Liver (tissue), 9 donors: ENCODE data around the gene MAP3K13. TPM values are rescaled to one million over a fixed set of nuclear protein-coding genes. Genes with fewer than 3 reads are reported as not detected.

ENCODE experiments used
- DNase-seq: peaks from one replicate; pipeline ENCODE4 v3.0.0-alpha.2; 2017; ENCODE audit warnings: low spot score
- H3K27ac ChIP-seq, 2 donors: one replicate each; pipeline ENCODE4 v1.7.0; 2013; ENCODE audit warnings: inconsistent platforms in 2 of 2, low read length in 2 of 2, control low read depth in 1 of 2, low read depth in 1 of 2, mild to moderate bottlenecking in 1 of 2
- H3K27me3 ChIP-seq, 4 donors: one replicate each; pipeline versions ENCODE4 v1.6.1 to v1.7.0; 2013; ENCODE audit warnings: low read length in 3 of 4, inconsistent platforms in 1 of 4, mild to moderate bottlenecking in 1 of 4, moderate library complexity in 1 of 4; ENCODE audit not compliant: control insufficient read depth in 4 of 4, insufficient read depth in 4 of 4
- H3K36me3 ChIP-seq, 4 donors: one replicate each; pipeline versions ENCODE4 v1.6.1 to v1.7.0; 2013; ENCODE audit warnings: low read length in 3 of 4, mild to moderate bottlenecking in 3 of 4, low read depth in 1 of 4, moderate library complexity in 1 of 4; ENCODE audit not compliant: control insufficient read depth in 4 of 4, insufficient read depth in 3 of 4
- H3K4me1 ChIP-seq, 4 donors: one replicate each; pipeline versions ENCODE4 v1.6.1 to v1.7.0; 2013; ENCODE audit warnings: low read length in 3 of 4, mild to moderate bottlenecking in 3 of 4, moderate library complexity in 1 of 4; ENCODE audit not compliant: control insufficient read depth in 4 of 4, insufficient read depth in 4 of 4
- H3K4me3 ChIP-seq, 3 donors: one replicate each; pipeline versions ENCODE4 v1.6.1 to v1.7.0; 2013; ENCODE audit warnings: low read length in 3 of 3, control low read depth in 1 of 3, low read depth in 1 of 3, mild to moderate bottlenecking in 1 of 3
- H3K9ac ChIP-seq, 2 donors: one replicate each; pipeline ENCODE4 v1.7.0; 2013; ENCODE audit warnings: low read length in 2 of 2, mild to moderate bottlenecking in 2 of 2, moderate library complexity in 2 of 2, control low read depth in 1 of 2, low read depth in 1 of 2
- H3K9me3 ChIP-seq, 4 donors: one replicate each; pipeline versions ENCODE4 v1.6.1 to v1.7.0; 2013; ENCODE audit warnings: low read length in 3 of 4; ENCODE audit not compliant: control insufficient read depth in 4 of 4
- ATF3 ChIP-seq: IDR thresholded peaks from 2 replicates; pipeline ENCODE4 v1.6.1; 2016; ENCODE audit warnings: antibody characterized with exemption
- CTCF ChIP-seq: fragments of 150-350 bp; IDR thresholded peaks from 2 replicates; pipeline ENCODE4 v1.5.1; 2017; ENCODE audit warnings: improper control_type of control experiment, low read depth, low read length; ENCODE audit not compliant: missing input control
- EGR1 ChIP-seq, 2 donors: IDR thresholded peaks; 2 replicates each; pipeline ENCODE4 v1.6.1; 2016 to 2018; ENCODE audit warnings: antibody characterized with exemption in 2 of 2, low read depth in 2 of 2
- FOXA1 ChIP-seq: IDR thresholded peaks from 2 replicates; pipeline ENCODE4 v1.6.1; 2016; ENCODE audit warnings: antibody characterized with exemption
- FOXA2 ChIP-seq: IDR thresholded peaks from 2 replicates; pipeline ENCODE4 v1.6.1; 2016; ENCODE audit warnings: antibody characterized with exemption
- GABPA ChIP-seq, 2 donors: IDR thresholded peaks in 1 of 2; conservative IDR thresholded peaks in 1 of 2; 2 replicates each; pipeline ENCODE4 v1.6.1; 2016; ENCODE audit warnings: antibody characterized with exemption in 2 of 2, mild to moderate bottlenecking in 1 of 2, moderate library complexity in 1 of 2
- HNF4A ChIP-seq, 2 donors: conservative IDR thresholded peaks; 2 replicates each; pipeline ENCODE4 v1.6.1; 2016; ENCODE audit warnings: antibody characterized with exemption in 2 of 2, mild to moderate bottlenecking in 2 of 2
- HNF4G ChIP-seq: IDR thresholded peaks from 2 replicates; pipeline ENCODE4 v1.6.1; 2016; ENCODE audit warnings: antibody characterized with exemption
- JUND ChIP-seq, 2 donors: IDR thresholded peaks; 2 replicates each; pipeline ENCODE4 v1.6.1; 2016; ENCODE audit warnings: antibody characterized with exemption in 2 of 2
- MAX ChIP-seq: IDR thresholded peaks from 2 replicates; pipeline ENCODE4 v1.6.1; 2016; ENCODE audit warnings: antibody characterized with exemption
- NR2F2 ChIP-seq: IDR thresholded peaks from 2 replicates; pipeline ENCODE4 v1.6.1; 2016; ENCODE audit warnings: antibody characterized with exemption
- RAD21 ChIP-seq, 2 donors: IDR thresholded peaks; 2 replicates each; pipeline ENCODE4 v1.6.1; 2016; ENCODE audit warnings: antibody characterized with exemption in 2 of 2, mild to moderate bottlenecking in 2 of 2
- REST ChIP-seq: IDR thresholded peaks from 2 replicates; pipeline ENCODE4 v1.6.1; 2016; ENCODE audit warnings: antibody characterized with exemption, mild to moderate bottlenecking
- RXRA ChIP-seq, 2 donors: IDR thresholded peaks; 2 replicates each; pipeline ENCODE4 v1.6.1; 2017 to 2018; ENCODE audit warnings: antibody characterized with exemption in 2 of 2, mild to moderate bottlenecking in 1 of 2
- SP1 ChIP-seq: IDR thresholded peaks from 2 replicates; pipeline ENCODE4 v1.6.1; 2018; ENCODE audit warnings: antibody characterized with exemption, mild to moderate bottlenecking
- TAF1 ChIP-seq: conservative IDR thresholded peaks from 2 replicates; pipeline ENCODE4 v1.6.1; 2016; ENCODE audit warnings: antibody characterized with exemption, mild to moderate bottlenecking
- YY1 ChIP-seq: IDR thresholded peaks from 2 replicates; pipeline ENCODE4 v1.6.1; 2016; ENCODE audit warnings: antibody characterized with exemption, mild to moderate bottlenecking
- ZBTB33 ChIP-seq: IDR thresholded peaks from 2 replicates; pipeline ENCODE4 v1.6.1; 2016; ENCODE audit warnings: antibody characterized with exemption
- WGBS: extraction: QIAGEN DNeasy Blood & Tissue Kit; methylation state at CpG from one replicate; pipeline ENCODE4 v1.1.7; 2013; 5-methylcytosine and 5-hydroxymethylcytosine counted together
- polyA plus RNA-seq, 2 donors: library from polyadenylated mRNA; stranded (reverse) in 1 of 2; unstranded in 1 of 2; fragments of 200-250 nt in 1 of 2; fragments of >200 nt in 1 of 2; fragmentation: Nextera tagmentation in 1 of 2; extraction: Ambion mirVana in 1 of 2; gene quantifications; one replicate each; pipeline versions ENCODE4 v1.2.1 to v1.2.3, GENCODE V29; 2013 to 2015
- total RNA-seq, 2 donors: library from RNA; depleted of rRNA; stranded (reverse); fragments of >200 nt; gene quantifications; one replicate each; pipeline ENCODE4 v1.2.3, GENCODE V29; 2014
- donor health status: healthy.
- donor health status: healthy.
- donor health status: healthy.
- donor health status: healthy.
- donor health status: healthy.

The MAP3K13 gene
- total and polyA plus RNA-seq, 4 donors: 11.3 to 38.1 (median 26.5) TPM

- H3K27ac ChIP-seq: no peak overlapping the region
- H3K27me3 ChIP-seq: no peaks in the 10 kb centered on the region
- no peaks in the 10 kb centered on the region for H3K9me3 ChIP-seq
- no peak overlapping the region for H3K9ac ChIP-seq
- DNase-seq: no peak
- H3K4me1 ChIP-seq: no peaks in the 10 kb centered on the region
- H3K4me3 ChIP-seq: no peak overlapping the region
- TF ChIP-seq GABPA (IDR thresholded peaks at IDR 0.05 in 1 of 2, conservative IDR thresholded peaks at IDR 0.05 in 1 of 2): no peak
- TF ChIP-seq MAX: no peak
- no peak for TF ChIP-seq HNF4A (conservative IDR thresholded peaks at IDR 0.05)
- no peak for TF ChIP-seq RXRA (IDR thresholded peaks at IDR 0.05)
- no peak for TF ChIP-seq ATF3
- no peak for TF ChIP-seq TAF1
- TF ChIP-seq FOXA2: no peak
- TF ChIP-seq HNF4G: no peak
- TF ChIP-seq ZBTB33: no peak
- TF ChIP-seq YY1: no peak
- no peak for TF ChIP-seq SP1
- TF ChIP-seq CTCF: no peak
- WGBS: 97% methylated on average over 2 of the region's 2 CpGs
- peaks cover 2 to 37% (median 21%) of the 10 kb centered on the region in 4 donors for H3K36me3 ChIP-seq
These were observed 81.4 kb downstream of the MAP3K13 start for GRCh38 chr3:185444329-185444728.

- no peak for TF ChIP-seq JUND (IDR thresholded peaks at IDR 0.05)
- TF ChIP-seq SP1: no peak
- no peak for TF ChIP-seq TAF1
- no peak for TF ChIP-seq HNF4G
- no peak for TF ChIP-seq RAD21 (IDR thresholded peaks at IDR 0.05)
- TF ChIP-seq YY1: no peak
- TF ChIP-seq MAX: no peak
- no peak for TF ChIP-seq ZBTB33
- TF ChIP-seq FOXA2: no peak
- TF ChIP-seq FOXA1: no peak
- no peak for TF ChIP-seq CTCF
- no peak for TF ChIP-seq RXRA (IDR thresholded peaks at IDR 0.05)
- no peak for TF ChIP-seq NR2F2
- TF ChIP-seq ATF3: no peak
- no peak for TF ChIP-seq GABPA (IDR thresholded peaks at IDR 0.05 in 1 of 2, conservative IDR thresholded peaks at IDR 0.05 in 1 of 2)
- TF ChIP-seq REST: no peak
- TF ChIP-seq HNF4A (conservative IDR thresholded peaks at IDR 0.05): no peak
- no peak for TF ChIP-seq EGR1 (IDR thresholded peaks at IDR 0.05; ENCODE audit: low read depth in 2 of 2)
- no peak overlapping the region for H3K27ac ChIP-seq
- no peaks in the 10 kb centered on the region for H3K9me3 ChIP-seq
- no peaks in the 10 kb centered on the region for H3K4me1 ChIP-seq
- H3K36me3 ChIP-seq: peaks cover 4 to 47% (median 27%) of the 10 kb centered on the region in 4 donors
- DNase-seq: no peak
- H3K9ac ChIP-seq: no peak overlapping the region
- no peaks in the 10 kb centered on the region for H3K27me3 ChIP-seq
- H3K4me3 ChIP-seq: no peak overlapping the region
These were observed 85.2 kb downstream of the MAP3K13 start for GRCh38 chr3:185448107-185448506.
